Ishikawa (cell line): Measurements from ENCODE around the gene GCN1.

Experiments
- CEBPB ChIP-seq: IDR thresholded peaks from 2 replicates; pipeline ENCODE4 v1.6.1; 2012
- CREB1 ChIP-seq: IDR thresholded peaks from 2 replicates; pipeline ENCODE4 v1.6.1; 2012; ENCODE audit warnings: low read depth
- EGR1 ChIP-seq: IDR thresholded peaks from 2 replicates; pipeline ENCODE4 v1.6.1; 2012
- EP300 ChIP-seq: IDR thresholded peaks from 2 replicates; pipeline ENCODE4 v1.6.1; 2012; ENCODE audit warnings: borderline replicate concordance
- FOXM1 ChIP-seq: IDR thresholded peaks from 2 replicates; pipeline ENCODE4 v1.6.1; 2012; ENCODE audit warnings: low read depth, borderline replicate concordance
- NFIC ChIP-seq: IDR thresholded peaks from 2 replicates; pipeline ENCODE4 v1.6.1; 2012
- RAD21 ChIP-seq: IDR thresholded peaks from 2 replicates; pipeline ENCODE4 v1.6.1; 2012; ENCODE audit warnings: low read depth
- REST ChIP-seq: IDR thresholded peaks from 2 replicates; pipeline ENCODE4 v1.6.1; 2012; ENCODE audit warnings: low read depth, mild to moderate bottlenecking
- TAF1 ChIP-seq: IDR thresholded peaks from 2 replicates; pipeline ENCODE4 v1.6.1; 2012; ENCODE audit warnings: low read depth, mild to moderate bottlenecking
- TCF12 ChIP-seq: IDR thresholded peaks from 2 replicates; pipeline ENCODE4 v1.6.1; 2012; ENCODE audit warnings: low read depth
- TEAD4 ChIP-seq: IDR thresholded peaks from 2 replicates; pipeline ENCODE4 v1.6.1; 2012
- USF1 ChIP-seq: IDR thresholded peaks from 2 replicates; pipeline ENCODE4 v1.6.1; 2012
- YY1 ChIP-seq: IDR thresholded peaks from 2 replicates; pipeline ENCODE4 v1.6.1; 2012; ENCODE audit warnings: low read depth
- ZBTB7A ChIP-seq: IDR thresholded peaks from 2 replicates; pipeline ENCODE4 v1.6.1; 2012; ENCODE audit warnings: low read depth
- TF ChIP-seq, protein P1 (sequence below): IDR thresholded peaks from 2 replicates; pipeline ENCODE4 v1.6.1; 2012

The GCN1 gene

GRCh38 chr12:120238217-120238616, 43.7 kb upstream of the GCN1 start:
- TF ChIP-seq CREB1 (no peak), RAD21 (no peak), REST (no peak), FOXM1 (no peak), TCF12 (no peak), USF1 (no peak), TAF1 (no peak), TEAD4 (no peak), EP300 (no peak), YY1 (no peak), NFIC (no peak), ZBTB7A (no peak)
- TF ChIP-seq, protein P1, sequence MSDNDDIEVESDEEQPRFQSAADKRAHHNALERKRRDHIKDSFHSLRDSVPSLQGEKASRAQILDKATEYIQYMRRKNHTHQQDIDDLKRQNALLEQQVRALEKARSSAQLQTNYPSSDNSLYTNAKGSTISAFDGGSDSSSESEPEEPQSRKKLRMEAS = no peak

DNA sequence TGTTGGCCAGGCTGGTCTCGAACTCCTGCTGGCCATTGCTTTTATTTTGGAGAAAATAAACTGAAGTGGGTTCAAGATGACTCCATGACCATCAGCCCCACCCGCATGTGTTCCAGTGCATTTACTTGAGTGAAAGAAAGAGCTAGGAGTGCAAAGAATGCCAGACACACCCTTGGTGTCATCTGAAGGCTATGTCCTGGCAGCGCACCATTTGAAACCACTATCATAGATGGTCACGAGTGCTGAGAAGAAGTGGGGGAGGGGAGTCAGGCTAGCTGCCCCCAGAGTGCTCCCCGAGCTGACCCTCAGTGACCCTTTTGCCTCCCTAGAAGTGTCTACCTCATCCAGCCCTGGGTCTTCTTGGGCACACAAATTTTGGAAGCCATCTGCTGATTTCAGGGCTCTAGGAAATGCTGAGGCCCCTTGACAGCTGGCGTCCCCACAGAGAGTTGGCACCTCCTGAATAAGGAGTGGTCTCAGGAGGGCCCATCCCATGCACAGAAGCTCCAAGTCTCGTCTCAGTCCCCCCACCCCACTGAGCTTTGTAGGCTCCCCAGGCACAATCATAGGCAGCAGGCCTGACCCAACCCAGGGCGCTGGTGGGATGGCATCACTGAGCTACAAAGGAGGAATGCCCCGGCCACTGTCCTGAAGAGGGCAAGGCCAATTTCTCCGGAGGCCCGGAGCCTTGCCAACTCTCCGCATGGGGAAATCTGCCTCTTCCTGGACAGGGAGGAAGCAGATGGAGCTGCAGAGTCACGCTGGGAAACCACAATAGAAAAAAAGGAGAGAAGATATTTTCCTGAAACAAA, 43.1 kb upstream of the GCN1 start:
- TF ChIP-seq ZBTB7A (no peak), RAD21 (no peak), TEAD4 (0 out of 2 replicates have a peak, but pooled peaks have one; percentile 15)

- no peak for TF ChIP-seq FOXM1
- no peak for TF ChIP-seq CEBPB
- TF ChIP-seq, protein P1 = no peak
Observed at GRCh38 chr12:120235369-120236323, 41.1 kb upstream of the GCN1 start.

- TF ChIP-seq EP300 = peak; percentile 66
- TF ChIP-seq, protein P1 = peak; percentile 67
- TF ChIP-seq CREB1 = no peak
- TF ChIP-seq TAF1 = no peak
- no peak for TF ChIP-seq ZBTB7A
- no peak for TF ChIP-seq USF1
- peak; percentile 50 for TF ChIP-seq RAD21
- peak; percentile 79 for TF ChIP-seq NFIC
- TF ChIP-seq FOXM1 = no peak
- peak; percentile 48; the same call in 1 of the 2 replicates for TF ChIP-seq TEAD4
- 0 out of 2 replicates have a peak, but pooled peaks have one; percentile 32 for TF ChIP-seq YY1
- TF ChIP-seq TCF12 = no peak
- TF ChIP-seq REST = no peak
- no peak for TF ChIP-seq EGR1
- TF ChIP-seq CEBPB = no peak
Observed at GRCh38 chr12:120234643-120235368, 40.3 kb upstream of the GCN1 start.
